ENCODE measurements around the gene TRIM7. TPM values are rescaled to one million over a fixed set of nuclear protein-coding genes. Genes with fewer than 3 reads are reported as not detected.

TRIM7 gene
- total RNA-seq (2011; cell fraction: chromatin; rRNA removed; ENCODE audit: low replicate concordance): 5.4 and 8.3 TPM in 2 replicates
- total RNA-seq (2011; cell fraction: nucleolus; rRNA removed): 6.2 and 7.5 TPM in 2 replicates
- 7.2 and 7.9 TPM in 2 replicates for total RNA-seq (2011; cell fraction: nucleoplasm; rRNA removed)
- total RNA-seq (2014; rRNA removed) (12.9 and 13.8 TPM in 2 replicates), total RNA-seq (2014; rRNA removed; fragmentation: Illumina TruSeq; extraction: Trizol) (8.4 and 11.7 TPM in 2 replicates), total RNA-seq (2015; rRNA removed; fragmentation: Illumina TruSeq; extraction: Trizol) (8.9 and 9.0 TPM in 2 replicates), total RNA-seq (2021) (10.3 and 12.4 TPM in 2 replicates), polyA plus RNA-seq (2011; rRNA removed) (7.1 and 12.6 TPM in 2 replicates), polyA plus RNA-seq (2014; fragmentation: Illumina TruSeq; extraction: Trizol) (5.4 and 7.7 TPM in 2 replicates), polyA plus RNA-seq (2014; fragmentation: Nextera tagmentation; extraction: Ambion mirVana) (1 to 10 TPM; 2.6 to 3.2 TPM), polyA plus RNA-seq (2014; rRNA removed) (12.4 and 14.9 TPM in 2 replicates), polyA minus RNA-seq (2011; rRNA and poly(A)+ RNA removed) (3.3 and 4.2 TPM in 2 replicates), Bru-seq, nascent RNA (percentile 46 among the genes with signal in this experiment), BruChase-seq, experiment 1, labeled RNA remaining after a 2-hour chase (percentile 39 among the genes with signal in this experiment), BruChase-seq, experiment 2, labeled RNA remaining after a 6-hour chase (percentile 43 among the genes with signal in this experiment)
- polyA plus RNA-seq (2011; cell fraction: cytosol; rRNA removed): 4.5 and 12.8 TPM in 2 replicates
- polyA plus RNA-seq (2011; cell fraction: nucleus; rRNA removed): 8.4 and 8.9 TPM in 2 replicates
- 6.9 and 17.6 TPM in 2 replicates for polyA plus RNA-seq (2012)
- 3.4 and 4.1 TPM in 2 replicates for polyA minus RNA-seq (2011; cell fraction: cytosol; rRNA and poly(A)+ RNA removed)
- polyA minus RNA-seq (2011; cell fraction: nucleus; rRNA and poly(A)+ RNA removed): 2.6 and 3.3 TPM in 2 replicates
- long read RNA-seq, experiment 1, transcript TRIM7-202 (2 exons, 1,228 nt): major isoform, 7 of 14 reads
- long read RNA-seq, experiment 1, partial matches to known transcripts: 0 of 14 reads
- long read RNA-seq, experiment 1, other reads (novel, unspliced or antisense): 3 of 14 reads
- long read RNA-seq, experiment 2, transcript TRIM7-202 (2 exons, 1,228 nt): major isoform, 13 of 14 reads
- long read RNA-seq, experiment 2, partial matches to known transcripts: 1 of 14 reads
- long read RNA-seq, experiment 2, other reads (novel, unspliced or antisense): 0 of 14 reads
- long read RNA-seq, experiment 3, partial matches to known transcripts: 1 of 6 reads
- long read RNA-seq, experiment 3, other reads (novel, unspliced or antisense): 1 of 6 reads

GRCh38 chr5:181204826-181205760 lies at the start of gene TRIM7:
TRIM7 (minus strand) TSS chr5:181205196; CDS start chr5:181205110, 86 bp downstream.
- H3K4me1 ChIP-seq (replicated peaks in 1 of 2; ENCODE audit: control insufficient read depth in 2 of 2, insufficient read depth in 2 of 2, low read length in 2 of 2): peaks cover 22 to 41% of the 10 kb centered on the region in 2 experiments; a peak in 4 of 5 replicates
- no peaks in the 10 kb centered on the region for H4K20me1 ChIP-seq (replicated peaks; ENCODE audit: control insufficient read depth, insufficient read depth, low read length)
- intact Hi-C loops (cut with micrococcal nuclease) (no loop called here), in situ Hi-C loops (cut with MboI) (no loop called here)
- no peaks in the 10 kb centered on the region for H3K9me3 ChIP-seq (replicated peaks; ENCODE audit: control insufficient read depth, insufficient read depth, low read depth, low read length)
- H3K4me2 ChIP-seq (ENCODE audit: insufficient read depth, low read length): peak within 1 kb of the TSS; percentile 75
- ChIA-PET CTCF (ENCODE audit: low intra/inter-chr PET ratio) (no interaction called here), POLR2A (interaction anchor here (0.6 to 5.0 kb wide), 3 partner anchors 13 to 185 kb away, joined by 3 to 69 read pairs (median 3); no protein-coding TSS in a partner anchor)
- ATAC-seq: peak; percentile 44
- no peaks in the 10 kb centered on the region for H3K36me3 ChIP-seq (ENCODE audit: control insufficient read depth, insufficient read depth, low read length)
- H3K27me3 ChIP-seq (ENCODE audit: control insufficient read depth in 2 of 2, insufficient read depth in 2 of 2, low read length in 2 of 2): no peaks in the 10 kb centered on the region
- no TSS peak for BruUV-seq (replicated peaks)
- peak within 1 kb of the TSS; percentile 50 to 93 for H3K9ac ChIP-seq (ENCODE audit: insufficient read depth in 1 of 2, low read depth in 2 of 2, low read length in 2 of 2)
- peak within 1 kb of the TSS; percentile 91 for H2AFZ ChIP-seq (ENCODE audit: low read depth, low read length)
- peak; percentile 58 to 67 (median 65) for DNase-seq (ENCODE audit: extremely low read depth in 1 of 4, low spot score in 3 of 4)
- WGBS (ENCODE audit: insufficient coverage, low coverage, missing lambda C conversion rate): 12% methylated on average over 66 of the region's 94 CpGs
- FAIRE-seq: no peak
- no peaks in the 10 kb centered on the region for H3K9me1 ChIP-seq (ENCODE audit: control insufficient read depth, insufficient read depth, low read length)
- peak within 1 kb of the TSS; percentile 60 for H3K4me3 ChIP-seq
- peak within 1 kb of the TSS; percentile 56; the same call in 2 of the 3 replicates for H3K27ac ChIP-seq (ENCODE audit: extremely low read depth, low read depth, low read length)
- H3K79me2 ChIP-seq (ENCODE audit: control insufficient read depth, insufficient read depth, low read length): no peaks in the 10 kb centered on the region
- TF ChIP-seq CXXC5 (CRISPR knock-in tag; IDR thresholded peaks at IDR 0.05) (peak; percentile 46), NR2F6 (CRISPR knock-in tag; IDR thresholded peaks at IDR 0.05) (no peak), POLR2G (IDR thresholded peaks at IDR 0.05; ENCODE audit: low read depth, low read length) (peak; percentile 77), ZMIZ1 (IDR thresholded peaks at IDR 0.05; ENCODE audit: low read depth in 2 of 2, low read length in 2 of 2) (no peak), RBM34 (IDR thresholded peaks at IDR 0.05; ENCODE audit: borderline replicate concordance, insufficient read depth, low read length) (no peak), CBFA2T2 (conservative IDR thresholded peaks at IDR 0.05) (no peak), WHSC1 (IDR thresholded peaks at IDR 0.05; ENCODE audit: low read length) (no peak)
- TF ChIP-seq, protein P1, sequence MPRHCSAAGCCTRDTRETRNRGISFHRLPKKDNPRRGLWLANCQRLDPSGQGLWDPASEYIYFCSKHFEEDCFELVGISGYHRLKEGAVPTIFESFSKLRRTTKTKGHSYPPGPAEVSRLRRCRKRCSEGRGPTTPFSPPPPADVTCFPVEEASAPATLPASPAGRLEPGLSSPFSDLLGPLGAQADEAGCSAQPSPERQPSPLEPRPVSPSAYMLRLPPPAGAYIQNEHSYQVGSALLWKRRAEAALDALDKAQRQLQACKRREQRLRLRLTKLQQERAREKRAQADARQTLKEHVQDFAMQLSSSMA (CRISPR knock-in tag; IDR thresholded peaks at IDR 0.05): no peak
- TF ChIP-seq, protein P2, sequence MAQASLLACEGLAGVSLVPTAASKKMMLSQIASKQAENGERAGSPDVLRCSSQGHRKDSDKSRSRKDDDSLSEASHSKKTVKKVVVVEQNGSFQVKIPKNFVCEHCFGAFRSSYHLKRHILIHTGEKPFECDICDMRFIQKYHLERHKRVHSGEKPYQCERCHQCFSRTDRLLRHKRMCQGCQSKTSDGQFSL (CRISPR knock-in tag; IDR thresholded peaks at IDR 0.05): no peak
- TF ChIP-seq, protein P2 (tag; IDR thresholded peaks at IDR 0.05): no peak
